ENCODE measurements around the gene ENTPD2.

The ENTPD2 gene

GRCh38 chr9:137062384-137062783 lies 8.5 kb upstream of the ENTPD2 start:
- H3K27ac ChIP-seq: no peak overlapping the region
- DNase-seq: no peak
- TF ChIP-seq CTCF (IDR thresholded peaks at IDR 0.05; ENCODE audit: low read depth, low read length): no peak
- no peak overlapping the region for H3K4me3 ChIP-seq (ENCODE audit: low read depth, low read length)
- peaks cover 36% of the 10 kb centered on the region for H3K36me3 ChIP-seq
- H3K27me3 ChIP-seq (ENCODE audit: insufficient read depth, low read depth, severe bottlenecking): no peaks in the 10 kb centered on the region
- H3K9me3 ChIP-seq (ENCODE audit: severe bottlenecking): no peaks in the 10 kb centered on the region

GRCh38 chr9:137058521-137059234 lies 4.8 kb upstream of the ENTPD2 start:
- Histone ChIP-seq H3K27ac (no peak overlapping the region), H3K36me3 (peaks cover 1% of the 10 kb centered on the region; the same call in 1 of the 2 replicates), H3K27me3 (ENCODE audit: insufficient read depth, low read depth, severe bottlenecking) (no peaks in the 10 kb centered on the region), H3K9me3 (ENCODE audit: severe bottlenecking) (no peaks in the 10 kb centered on the region), H3K4me3 (ENCODE audit: low read depth, low read length) (no peak overlapping the region)
- TF ChIP-seq CTCF (IDR thresholded peaks at IDR 0.05; ENCODE audit: low read depth, low read length): 0 out of 2 replicates have a peak, but pooled peaks have one; percentile 2
- DNase-seq: peak; percentile 65

GRCh38 chr9:137057545-137057944 lies 3.7 kb upstream of the ENTPD2 start:
- peak; percentile 38 for DNase-seq

GRCh38 chr9:137056739-137057415 lies 3.0 kb upstream of the ENTPD2 start:
- H3K9me3 ChIP-seq (ENCODE audit: severe bottlenecking): no peaks in the 10 kb centered on the region
- H3K27me3 ChIP-seq (ENCODE audit: insufficient read depth, low read depth, severe bottlenecking): no peaks in the 10 kb centered on the region
- DNase-seq: no peak
- no peaks in the 10 kb centered on the region for H3K36me3 ChIP-seq
- no peak overlapping the region for H3K4me3 ChIP-seq (ENCODE audit: low read depth, low read length)
- H3K27ac ChIP-seq: no peak overlapping the region
- TF ChIP-seq CTCF (IDR thresholded peaks at IDR 0.05; ENCODE audit: low read depth, low read length): no peak

More at GRCh38 chr9:137057545-137057944, 3.7 kb upstream of the ENTPD2 start:
- Histone ChIP-seq H3K27ac (no peak overlapping the region), H3K36me3 (no peaks in the 10 kb centered on the region), H3K4me3 (ENCODE audit: low read depth, low read length) (no peak overlapping the region), H3K27me3 (ENCODE audit: insufficient read depth, low read depth, severe bottlenecking) (no peaks in the 10 kb centered on the region), H3K9me3 (ENCODE audit: severe bottlenecking) (no peaks in the 10 kb centered on the region)
- TF ChIP-seq CTCF (IDR thresholded peaks at IDR 0.05; ENCODE audit: low read depth, low read length): no peak

GRCh38 chr9:137055385-137056364 lies 1.8 kb upstream of the ENTPD2 start:
- no peak overlapping the region for H3K27ac ChIP-seq
- TF ChIP-seq CTCF (IDR thresholded peaks at IDR 0.05; ENCODE audit: low read depth, low read length): no peak
- H3K9me3 ChIP-seq (ENCODE audit: severe bottlenecking): no peaks in the 10 kb centered on the region
- H3K36me3 ChIP-seq: no peaks in the 10 kb centered on the region
- H3K4me3 ChIP-seq (ENCODE audit: low read depth, low read length): no peak overlapping the region
- DNase-seq: no peak
- no peaks in the 10 kb centered on the region for H3K27me3 ChIP-seq (ENCODE audit: insufficient read depth, low read depth, severe bottlenecking)

Measured in WERI-Rb-1 (cell line).